ENCODE measurements around the gene DST. TPM values are rescaled to one million over a fixed set of nuclear protein-coding genes. Genes with fewer than 3 reads are reported as not detected.
A peak's percentile ranks its signal among the peaks of the same experiment; 100 is the strongest.

DST gene
- total RNA-seq, 1 experiment from 2014 or later, result 76.0 TPM

- ChIA-PET POLR2A (no interaction called here), CTCF (no interaction called here)
- Mint-ChIP-seq H3K27ac (ENCODE audit: unreplicated experiment) (no peak overlapping the region), H3K4me3 (ENCODE audit: unreplicated experiment) (no peak overlapping the region), H3K36me3 (ENCODE audit: insufficient read depth, unreplicated experiment) (peaks cover 9% of the 10 kb centered on the region), H3K9me3 (ENCODE audit: unreplicated experiment) (no peaks in the 10 kb centered on the region), H3K4me1 (ENCODE audit: low read depth, unreplicated experiment) (peaks cover 8% of the 10 kb centered on the region), H3K27me3 (ENCODE audit: insufficient read depth, unreplicated experiment) (no peaks in the 10 kb centered on the region)
- no TSS peak for BruUV-seq (replicated peaks)
- intact Hi-C loops (cut with micrococcal nuclease; ENCODE audit: unreplicated experiment), result loop anchor here (2.0 kb wide), 1 partner anchor 33 kb away; no protein-coding TSS in a partner anchor
- TF ChIP-seq, protein P1, sequence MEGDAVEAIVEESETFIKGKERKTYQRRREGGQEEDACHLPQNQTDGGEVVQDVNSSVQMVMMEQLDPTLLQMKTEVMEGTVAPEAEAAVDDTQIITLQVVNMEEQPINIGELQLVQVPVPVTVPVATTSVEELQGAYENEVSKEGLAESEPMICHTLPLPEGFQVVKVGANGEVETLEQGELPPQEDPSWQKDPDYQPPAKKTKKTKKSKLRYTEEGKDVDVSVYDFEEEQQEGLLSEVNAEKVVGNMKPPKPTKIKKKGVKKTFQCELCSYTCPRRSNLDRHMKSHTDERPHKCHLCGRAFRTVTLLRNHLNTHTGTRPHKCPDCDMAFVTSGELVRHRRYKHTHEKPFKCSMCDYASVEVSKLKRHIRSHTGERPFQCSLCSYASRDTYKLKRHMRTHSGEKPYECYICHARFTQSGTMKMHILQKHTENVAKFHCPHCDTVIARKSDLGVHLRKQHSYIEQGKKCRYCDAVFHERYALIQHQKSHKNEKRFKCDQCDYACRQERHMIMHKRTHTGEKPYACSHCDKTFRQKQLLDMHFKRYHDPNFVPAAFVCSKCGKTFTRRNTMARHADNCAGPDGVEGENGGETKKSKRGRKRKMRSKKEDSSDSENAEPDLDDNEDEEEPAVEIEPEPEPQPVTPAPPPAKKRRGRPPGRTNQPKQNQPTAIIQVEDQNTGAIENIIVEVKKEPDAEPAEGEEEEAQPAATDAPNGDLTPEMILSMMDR (IDR thresholded peaks at IDR 0.05; ENCODE audit: insufficient read depth in 1 of 2, low read depth in 1 of 2, low read length in 1 of 2, severe bottlenecking in 1 of 2, unreplicated experiment in 1 of 2), result no peak
- H3K36me3 ChIP-seq (ENCODE audit: control insufficient read depth, insufficient read depth, low read length), result no peaks in the 10 kb centered on the region
- H3K27me3 ChIP-seq (replicated peaks; ENCODE audit: control insufficient read depth, insufficient read depth, low read length), result no peaks in the 10 kb centered on the region
- no peaks in the 10 kb centered on the region for H3K9me3 ChIP-seq
- H3K4me3 ChIP-seq (ENCODE audit: low read depth, low read length), result no peak overlapping the region
- DNase-seq, result no peak
- H3K4me1 ChIP-seq, result peaks cover 6% of the 10 kb centered on the region; the same call in 1 of the 2 replicates
Measured at GRCh38 chr6:56671651-56672461, 29.2 kb upstream of the DST start.

DNA sequence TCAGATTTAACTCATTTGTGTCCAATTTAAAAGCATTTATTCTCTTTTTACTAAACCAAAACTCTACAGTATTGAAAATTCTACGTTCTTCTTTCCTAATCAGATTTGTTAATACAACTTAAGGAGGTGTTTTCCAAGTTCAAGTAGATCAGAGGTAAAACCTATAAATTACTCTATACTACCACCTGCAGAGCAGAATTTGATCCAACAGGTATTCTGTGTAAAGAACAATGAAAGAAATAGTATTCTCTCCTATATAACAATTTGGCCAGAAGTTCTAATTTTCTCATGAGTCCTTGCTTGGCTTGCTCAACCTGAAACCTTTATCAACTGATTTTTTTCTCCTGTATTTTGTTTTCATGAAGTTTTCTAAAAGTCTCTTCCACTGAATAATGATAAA is 28.5 kb upstream of the DST start:
- H3K36me3 Mint-ChIP-seq (ENCODE audit: insufficient read depth, unreplicated experiment), result peaks cover 9% of the 10 kb centered on the region
- no peaks in the 10 kb centered on the region for H3K9me3 ChIP-seq
- BruUV-seq (replicated peaks), result no TSS peak
- H3K27me3 ChIP-seq (replicated peaks; ENCODE audit: control insufficient read depth, insufficient read depth, low read length), result no peaks in the 10 kb centered on the region
- no peaks in the 10 kb centered on the region for H3K36me3 ChIP-seq (ENCODE audit: control insufficient read depth, insufficient read depth, low read length)
- no peak overlapping the region for H3K27ac Mint-ChIP-seq (ENCODE audit: unreplicated experiment)
- no peaks in the 10 kb centered on the region for H3K27me3 Mint-ChIP-seq (ENCODE audit: insufficient read depth, unreplicated experiment)
- intact Hi-C loops (cut with micrococcal nuclease; ENCODE audit: unreplicated experiment), result loop anchor here (2.0 kb wide), 1 partner anchor 32 kb away; no protein-coding TSS in a partner anchor
- TF ChIP-seq, protein P1 (IDR thresholded peaks at IDR 0.05; ENCODE audit: insufficient read depth in 1 of 2, low read depth in 1 of 2, low read length in 1 of 2, severe bottlenecking in 1 of 2, unreplicated experiment in 1 of 2), result peak in 1 of 2 experiments; percentile 15
- no peaks in the 10 kb centered on the region for H3K9me3 Mint-ChIP-seq (ENCODE audit: unreplicated experiment)
- H3K4me1 Mint-ChIP-seq (ENCODE audit: low read depth, unreplicated experiment), result peaks cover 8% of the 10 kb centered on the region
- no peak for DNase-seq
- H3K4me3 Mint-ChIP-seq (ENCODE audit: unreplicated experiment), result no peak overlapping the region
- ChIA-PET POLR2A (no interaction called here), CTCF (no interaction called here)
- H3K4me1 ChIP-seq, result peaks cover 6% of the 10 kb centered on the region; the same call in 1 of the 2 replicates
- H3K4me3 ChIP-seq (ENCODE audit: low read depth, low read length), result no peak overlapping the region

GRCh38 chr6:56669041-56669440 is 26.4 kb upstream of the DST start:
- TF ChIP-seq, protein P1 (IDR thresholded peaks at IDR 0.05; ENCODE audit: insufficient read depth in 1 of 2, low read depth in 1 of 2, low read length in 1 of 2, severe bottlenecking in 1 of 2, unreplicated experiment in 1 of 2), result no peak
- Mint-ChIP-seq H3K36me3 (ENCODE audit: insufficient read depth, unreplicated experiment) (no peaks in the 10 kb centered on the region), H3K4me1 (ENCODE audit: low read depth, unreplicated experiment) (peaks cover 19% of the 10 kb centered on the region), H3K9me3 (ENCODE audit: unreplicated experiment) (no peaks in the 10 kb centered on the region), H3K27ac (ENCODE audit: unreplicated experiment) (no peak overlapping the region), H3K4me3 (ENCODE audit: unreplicated experiment) (no peak overlapping the region), H3K27me3 (ENCODE audit: insufficient read depth, unreplicated experiment) (no peaks in the 10 kb centered on the region)
- no peaks in the 10 kb centered on the region for H3K9me3 ChIP-seq
- ChIA-PET POLR2A (no interaction called here), CTCF (interaction anchor here (1.7 kb wide), 1 partner anchor 31 kb away, joined by 6 read pairs; no protein-coding TSS in a partner anchor)
- no peak overlapping the region for H3K4me3 ChIP-seq (ENCODE audit: low read depth, low read length)
- intact Hi-C loops (cut with micrococcal nuclease; ENCODE audit: unreplicated experiment), result no loop called here
- H3K4me1 ChIP-seq, result peaks cover 18% of the 10 kb centered on the region
- no peaks in the 10 kb centered on the region for H3K36me3 ChIP-seq (ENCODE audit: control insufficient read depth, insufficient read depth, low read length)
- no TSS peak for BruUV-seq (replicated peaks)
- DNase-seq, result no peak
- no peaks in the 10 kb centered on the region for H3K27me3 ChIP-seq (replicated peaks; ENCODE audit: control insufficient read depth, insufficient read depth, low read length)

Data from Caco-2 (cell line).